SKM-1 treated with dmso at 0.1 percent for 144 hours (cell line): ENCODE data around the gene UVRAG.

Experiments used
- DNase-seq: peaks from one replicate; lab custom pipeline; 2025; ENCODE audit not compliant: unreplicated experiment; lab: John Stamatoyannopoulos, UW

UVRAG gene

GRCh38 chr11:75783416-75784084 lies 31.5 kb upstream of the UVRAG start:
- no peak for DNase-seq

- no peak for DNase-seq
Measured at GRCh38 chr11:75784085-75784478, 30.9 kb upstream of the UVRAG start.

- no peak for DNase-seq
Measured at GRCh38 chr11:75784506-75784905, 30.5 kb upstream of the UVRAG start.

DNA sequence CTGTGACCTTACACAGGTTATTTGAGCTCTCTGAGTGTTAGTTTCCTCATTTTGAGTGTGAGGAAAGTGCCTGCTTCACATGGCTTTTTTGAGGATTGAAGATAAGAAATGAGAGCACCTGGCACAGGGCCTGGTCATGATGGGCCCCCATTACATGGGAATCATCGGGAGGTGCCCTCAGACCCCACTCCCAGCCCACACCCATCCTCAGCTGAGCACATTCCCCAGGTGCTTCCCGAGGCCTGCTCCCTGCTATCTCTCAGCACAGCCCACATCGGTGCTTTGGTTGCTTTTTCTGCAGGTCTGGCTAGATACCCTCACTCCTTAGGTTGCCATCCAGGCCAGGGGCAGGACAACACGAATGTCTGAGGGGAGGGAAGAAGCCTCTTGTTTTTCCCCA lies 29.8 kb upstream of the UVRAG start:
- DNase-seq, result no peak

DNA sequence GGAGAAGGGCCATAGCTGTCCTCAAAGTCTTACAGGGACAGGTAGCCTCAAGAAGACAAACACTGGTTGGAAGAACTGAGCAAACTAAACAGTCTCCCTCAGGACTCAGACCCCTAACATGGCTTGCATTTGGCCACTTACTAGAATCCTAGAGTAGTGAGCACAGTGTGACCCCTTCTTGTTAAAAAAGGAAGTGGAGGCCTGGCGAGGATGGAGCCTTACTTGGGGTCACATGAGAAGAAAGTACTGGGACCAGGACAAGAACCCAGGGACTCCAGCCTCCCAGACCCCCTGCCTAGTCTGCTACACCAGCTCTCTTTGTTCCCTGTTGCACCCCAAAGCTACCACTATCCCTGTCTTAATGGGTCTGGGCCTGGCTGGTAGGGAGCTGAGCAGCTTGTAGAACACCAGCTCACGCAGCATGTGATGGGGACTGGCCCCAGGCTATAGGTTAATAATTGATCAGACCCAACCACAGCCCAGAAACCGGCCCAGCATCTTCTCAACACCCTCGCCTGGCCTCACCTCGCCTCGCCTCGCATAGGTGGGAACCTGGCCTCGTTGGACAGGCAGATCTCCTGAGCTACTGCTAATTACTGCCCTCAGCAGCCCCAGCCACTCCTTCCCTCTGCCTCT lies 28.8 kb upstream of the UVRAG start:
- no peak for DNase-seq

DNA sequence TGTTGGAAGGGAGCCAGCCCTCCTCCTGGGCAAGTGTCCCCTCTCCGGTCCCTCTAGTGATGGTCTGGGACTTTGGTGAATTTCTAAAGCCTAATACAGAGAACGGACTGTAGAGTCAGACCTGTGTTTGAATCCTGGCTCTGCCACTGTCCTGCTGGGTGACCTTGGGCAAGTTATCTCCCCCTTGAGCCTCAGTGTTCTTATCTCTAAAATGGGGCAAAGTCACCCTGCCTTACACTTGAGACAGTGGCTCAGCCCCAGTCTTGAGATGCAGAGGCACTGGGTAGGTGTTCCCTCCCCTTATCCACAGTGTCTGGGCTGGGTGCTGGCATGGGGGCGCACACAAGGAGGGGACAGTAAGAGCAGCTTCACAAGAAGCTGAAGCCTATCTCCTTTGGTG lies 25.5 kb upstream of the UVRAG start:
- DNase-seq, result no peak

DNA sequence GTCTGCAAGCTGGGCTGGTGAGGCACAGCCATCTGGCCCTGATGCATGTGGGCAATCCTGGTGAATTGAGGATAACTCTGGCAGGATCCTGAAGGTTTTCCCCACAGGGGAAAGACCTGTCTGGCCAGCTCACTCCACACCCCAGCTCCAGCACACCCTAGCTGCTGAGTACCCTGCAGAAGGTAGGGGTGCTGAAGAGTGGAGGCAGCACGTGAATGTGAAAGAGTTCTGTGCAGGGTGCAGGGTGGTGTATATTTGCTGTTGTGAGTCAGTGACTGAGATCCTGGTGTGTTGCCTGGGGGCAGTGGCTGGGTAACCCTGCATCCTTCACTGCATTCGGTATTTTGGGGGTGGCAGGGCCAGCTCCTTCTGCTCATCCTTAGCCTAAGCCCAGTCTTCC lies 24.0 kb upstream of the UVRAG start:
- DNase-seq, result no peak

DNA sequence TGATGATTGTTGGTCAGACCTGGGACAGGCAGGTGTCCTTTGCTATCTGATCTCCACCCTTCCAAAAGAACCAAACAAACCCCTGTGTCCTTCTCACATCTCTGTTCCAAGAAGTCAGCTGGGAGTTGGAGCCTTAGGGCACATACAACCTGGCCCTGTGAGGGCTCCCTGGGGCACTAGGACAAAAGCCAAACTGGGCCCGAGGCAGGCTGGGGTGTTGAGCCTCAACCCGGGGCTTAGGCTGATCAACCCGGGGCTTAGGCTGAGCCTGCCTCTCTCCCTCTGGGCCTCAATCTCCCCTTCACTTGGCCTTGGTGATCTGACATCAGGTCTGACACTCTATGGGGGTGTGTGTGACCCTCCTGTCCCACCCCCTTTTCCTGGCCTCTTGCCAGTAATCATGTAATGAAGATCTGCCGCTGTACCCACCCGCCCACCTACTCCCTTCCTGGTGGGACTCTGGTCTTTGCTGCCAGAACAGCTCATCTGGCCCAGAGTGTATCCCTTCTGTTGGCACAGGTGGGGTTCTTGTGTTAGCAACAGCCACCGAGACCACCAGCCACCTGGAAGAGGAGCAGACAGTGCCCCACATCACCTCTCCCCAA lies 22.8 kb upstream of the UVRAG start:
- DNase-seq, result no peak

- no peak for DNase-seq
Measured at GRCh38 chr11:75792997-75793800, 21.8 kb upstream of the UVRAG start.

GRCh38 chr11:75793966-75794365 lies 21.0 kb upstream of the UVRAG start:
- no peak for DNase-seq

GRCh38 chr11:75795276-75796090 lies 19.5 kb upstream of the UVRAG start:
- no peak for DNase-seq

- no peak for DNase-seq
Measured at GRCh38 chr11:75796091-75796435, 18.9 kb upstream of the UVRAG start.

GRCh38 chr11:75797116-75797515 lies 17.9 kb upstream of the UVRAG start:
- no peak for DNase-seq

DNA sequence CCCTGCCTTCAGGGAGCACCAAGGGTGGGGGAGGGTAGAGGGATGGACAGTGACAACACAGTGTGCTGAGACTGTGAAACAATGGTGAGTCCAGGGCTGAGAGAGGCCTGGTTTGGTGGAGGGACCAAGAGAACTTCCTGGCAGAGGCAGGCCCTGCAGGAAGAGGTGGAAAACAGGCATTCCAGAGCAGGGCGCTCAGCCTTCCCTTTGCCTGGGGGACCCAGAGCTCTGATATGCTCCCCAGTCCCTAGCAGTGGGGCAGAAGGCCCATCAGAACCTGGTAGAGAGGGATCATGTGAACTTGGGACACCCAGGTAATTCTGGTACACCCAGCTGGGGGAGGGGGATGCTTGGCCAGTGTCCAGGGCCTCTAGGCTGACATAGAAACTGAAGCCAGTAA lies 17.2 kb upstream of the UVRAG start:
- no peak for DNase-seq

DNA sequence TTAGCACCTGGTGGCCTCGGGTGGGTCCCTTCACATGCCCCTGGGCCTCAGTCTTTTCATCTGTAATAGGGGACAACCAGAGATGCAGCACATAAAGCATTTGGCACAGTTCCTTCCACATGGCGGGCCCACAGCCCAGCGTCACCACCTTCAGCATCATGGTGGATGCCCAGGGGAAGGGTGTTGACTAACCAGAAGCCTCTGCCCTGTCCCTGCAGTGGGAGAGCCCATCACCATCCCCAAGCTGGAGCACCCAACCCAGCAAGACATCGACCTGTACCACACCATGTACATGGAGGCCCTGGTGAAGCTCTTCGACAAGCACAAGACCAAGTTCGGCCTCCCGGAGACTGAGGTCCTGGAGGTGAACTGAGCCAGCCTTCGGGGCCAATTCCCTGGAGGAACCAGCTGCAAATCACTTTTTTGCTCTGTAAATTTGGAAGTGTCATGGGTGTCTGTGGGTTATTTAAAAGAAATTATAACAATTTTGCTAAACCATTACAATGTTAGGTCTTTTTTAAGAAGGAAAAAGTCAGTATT lies 14.8 kb upstream of the UVRAG start:
- no peak for DNase-seq

GRCh38 chr11:75800728-75801361 lies 14.2 kb upstream of the UVRAG start:
- DNase-seq, result no peak

DNA sequence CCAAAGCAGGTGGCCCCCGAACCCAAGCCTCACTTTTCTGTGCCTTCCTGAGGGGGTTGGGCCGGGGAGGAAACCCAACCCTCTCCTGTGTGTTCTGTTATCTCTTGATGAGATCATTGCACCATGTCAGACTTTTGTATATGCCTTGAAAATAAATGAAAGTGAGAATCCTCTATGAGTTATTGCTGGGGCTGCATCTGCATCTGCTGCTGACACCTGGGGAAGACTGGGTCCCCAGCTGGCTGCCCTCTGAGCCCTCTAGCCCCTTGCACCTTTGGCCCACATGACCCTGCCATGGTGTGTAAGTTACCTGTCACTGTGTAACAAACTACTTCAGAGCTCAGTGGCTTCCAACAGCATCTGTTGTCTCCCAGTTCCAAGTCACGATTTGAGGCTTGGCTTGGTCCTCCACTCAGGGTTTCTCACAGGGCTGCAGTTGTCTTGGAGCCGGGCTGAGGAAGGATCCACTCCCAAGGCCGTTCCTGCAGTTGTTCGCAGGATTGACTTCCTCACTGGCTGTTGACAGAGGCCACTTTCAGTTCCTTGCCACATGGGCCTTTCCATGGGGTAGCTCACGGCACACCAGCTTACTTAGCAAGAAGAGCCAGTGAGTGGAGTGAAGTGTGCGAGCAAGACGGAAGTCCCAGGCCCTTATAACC lies 13.5 kb upstream of the UVRAG start:
- DNase-seq, result no peak

GRCh38 chr11:75802021-75802912 lies 12.7 kb upstream of the UVRAG start:
- DNase-seq, result no peak
